Measurements from ENCODE around the gene STYX.

The STYX gene

DNA sequence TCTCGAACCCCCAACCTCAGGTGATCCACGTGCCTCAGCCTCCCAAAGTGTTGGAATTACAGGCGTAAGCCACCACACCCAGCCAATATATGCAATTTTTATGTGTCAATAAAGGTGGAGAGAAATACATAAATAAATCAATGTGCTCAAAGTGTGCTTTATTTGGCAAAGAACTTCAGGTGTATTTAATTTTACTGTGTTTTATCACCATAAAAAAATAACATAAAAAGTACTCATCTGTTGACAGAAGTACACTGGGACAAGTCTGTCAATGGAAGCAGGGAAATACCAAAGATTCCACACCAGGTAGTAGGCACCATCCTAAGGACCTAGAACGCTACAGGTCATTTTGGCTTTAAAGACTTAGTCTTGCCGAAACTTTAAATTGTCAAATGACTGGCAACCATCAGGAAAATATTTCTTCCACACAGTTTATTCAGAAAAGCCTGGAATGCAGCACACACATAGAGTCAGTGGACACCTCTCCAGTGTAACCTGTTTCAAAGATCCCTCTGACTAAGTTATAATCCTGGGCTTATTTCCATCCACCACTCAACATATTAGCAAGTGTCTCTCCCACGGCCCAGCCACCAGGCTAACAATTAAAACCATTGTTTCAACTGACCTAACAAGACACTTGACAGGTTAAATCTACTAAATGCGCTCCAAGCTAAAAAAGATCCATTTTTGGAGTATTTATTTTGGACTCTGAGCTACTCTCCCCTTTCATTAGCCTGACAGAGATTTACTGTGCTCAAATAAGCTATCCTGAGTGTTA lies 38.8 kb upstream of the STYX start:
- H2BK15ac ChIP-seq (ENCODE audit: low read depth, poor library complexity, severe bottlenecking) = no peak overlapping the region

DNA sequence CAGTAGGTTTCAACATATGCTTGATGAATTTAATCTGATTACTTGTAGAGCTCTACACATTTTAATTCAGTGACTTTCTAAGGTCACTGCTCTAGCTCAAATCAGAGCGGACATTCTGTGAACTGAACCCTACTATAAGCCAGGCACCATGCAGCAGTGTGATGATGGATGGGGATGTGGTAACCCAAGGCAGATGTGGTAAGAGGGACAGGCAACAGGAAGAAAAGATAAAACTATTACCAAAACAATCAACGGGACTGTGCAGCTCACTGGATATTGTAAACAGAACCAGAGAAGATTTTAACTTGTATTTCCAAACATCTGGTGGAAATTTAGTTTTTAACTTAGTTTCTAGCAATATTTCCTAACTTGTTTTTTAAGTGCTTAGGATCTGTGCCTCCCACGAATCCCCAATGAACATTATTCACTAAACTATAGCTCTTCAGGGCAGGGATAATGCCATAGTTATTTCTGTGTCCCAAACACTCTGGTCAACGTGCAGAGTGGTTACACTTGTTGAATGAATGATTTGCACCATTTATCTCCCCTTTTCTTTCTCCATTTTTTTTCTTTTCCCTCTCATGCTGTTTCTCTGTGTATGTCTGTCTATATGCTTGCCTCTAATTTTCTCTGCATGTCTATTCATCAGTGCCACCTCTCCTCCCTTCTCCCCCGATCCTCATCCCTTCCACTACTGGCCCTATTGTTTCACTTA lies 37.6 kb upstream of the STYX start:
- Histone ChIP-seq H2BK12ac (ENCODE audit: low read length in 2 of 2) (no peak overlapping the region), H2BK120ac (ENCODE audit: low read depth, low read length) (no peak overlapping the region), H2BK5ac (ENCODE audit: low read depth, low read length, poor library complexity, severe bottlenecking) (no peak overlapping the region), H3K36me3 (ENCODE audit: control insufficient read depth in 1 of 2, insufficient read depth in 2 of 2, low read depth in 1 of 2, low read length in 2 of 2) (no peaks in the 10 kb centered on the region), H2AFZ (ENCODE audit: low read depth, low read length) (no peak overlapping the region), H4K8ac (ENCODE audit: low read length) (no peak overlapping the region), H3K9ac (ENCODE audit: low read length) (peak overlapping the region; percentile 46), H3K4me3 (ENCODE audit: insufficient read depth in 1 of 2, low read depth in 1 of 2, low read length in 2 of 2) (peak overlapping the region in 1 of 2 experiments; percentile 47), H3K4me2 (ENCODE audit: low read length, poor library complexity, severe bottlenecking) (no peak overlapping the region), H3K23ac (ENCODE audit: low read length in 2 of 2) (no peak overlapping the region), H3K27ac (ENCODE audit: low read length, poor library complexity, severe bottlenecking) (no peak overlapping the region), H3K18ac (ENCODE audit: low read depth in 1 of 2, low read length in 2 of 2) (no peak overlapping the region), H3K4ac (ENCODE audit: low read depth in 1 of 2, low read length in 2 of 2) (no peak overlapping the region), H2AK5ac (ENCODE audit: low read length, severe bottlenecking) (peak overlapping the region; percentile 66), H4K91ac (ENCODE audit: low read length) (no peak overlapping the region), H3K27me3 (ENCODE audit: control insufficient read depth in 1 of 2, insufficient read depth in 1 of 2, low read length in 2 of 2) (no peaks in the 10 kb centered on the region), H3K79me1 (replicated peaks; ENCODE audit: low read length, poor library complexity, severe bottlenecking) (peaks cover 9% of the 10 kb centered on the region), H2BK15ac (ENCODE audit: low read depth, poor library complexity, severe bottlenecking) (no peak overlapping the region), H3K9me3 (ENCODE audit: control insufficient read depth, low read length) (no peaks in the 10 kb centered on the region), H3K14ac (ENCODE audit: low read length in 2 of 2) (no peak overlapping the region), H3K4me1 (ENCODE audit: control insufficient read depth, insufficient read depth, low read depth, low read length) (peaks cover 4% of the 10 kb centered on the region)
- 56% methylated on average over 2 of the region's 5 CpGs for WGBS
- peak; percentile 84 for DNase-seq

More for the DNA sequence above, 38.8 kb upstream of the STYX start:
- H3K36me3 ChIP-seq (ENCODE audit: control insufficient read depth in 1 of 2, insufficient read depth in 2 of 2, low read depth in 1 of 2, low read length in 2 of 2) = no peaks in the 10 kb centered on the region
- no peak overlapping the region for H3K14ac ChIP-seq (ENCODE audit: low read length in 2 of 2)
- no peaks in the 10 kb centered on the region for H3K27me3 ChIP-seq (ENCODE audit: control insufficient read depth in 1 of 2, insufficient read depth in 1 of 2, low read length in 2 of 2)
- no peak overlapping the region for H4K91ac ChIP-seq (ENCODE audit: low read length)
- no peak overlapping the region for H2BK5ac ChIP-seq (ENCODE audit: low read depth, low read length, poor library complexity, severe bottlenecking)
- H3K79me1 ChIP-seq (replicated peaks; ENCODE audit: low read length, poor library complexity, severe bottlenecking) = peaks cover 14% of the 10 kb centered on the region
- H2AK5ac ChIP-seq (ENCODE audit: low read length, severe bottlenecking) = no peak overlapping the region
- H3K4me1 ChIP-seq (ENCODE audit: control insufficient read depth, insufficient read depth, low read depth, low read length) = peaks cover 4% of the 10 kb centered on the region
- no peak overlapping the region for H2BK12ac ChIP-seq (ENCODE audit: low read length in 2 of 2)
- no peaks in the 10 kb centered on the region for H3K9me3 ChIP-seq (ENCODE audit: control insufficient read depth, low read length)
- H3K9ac ChIP-seq (ENCODE audit: low read length) = no peak overlapping the region
- H4K8ac ChIP-seq (ENCODE audit: low read length) = no peak overlapping the region
- WGBS = 86% methylated on average over 4 of the region's 7 CpGs
- no peak overlapping the region for H3K18ac ChIP-seq (ENCODE audit: low read depth in 1 of 2, low read length in 2 of 2)
- no peak overlapping the region for H3K23ac ChIP-seq (ENCODE audit: low read length in 2 of 2)
- no peak overlapping the region for H3K4ac ChIP-seq (ENCODE audit: low read depth in 1 of 2, low read length in 2 of 2)
- H3K27ac ChIP-seq (ENCODE audit: low read length, poor library complexity, severe bottlenecking) = no peak overlapping the region
- H2AFZ ChIP-seq (ENCODE audit: low read depth, low read length) = no peak overlapping the region
- H3K4me2 ChIP-seq (ENCODE audit: low read length, poor library complexity, severe bottlenecking) = no peak overlapping the region
- DNase-seq = no peak
- no peak overlapping the region for H3K4me3 ChIP-seq (ENCODE audit: insufficient read depth in 1 of 2, low read depth in 1 of 2, low read length in 2 of 2)
- no peak overlapping the region for H2BK120ac ChIP-seq (ENCODE audit: low read depth, low read length)

DNA sequence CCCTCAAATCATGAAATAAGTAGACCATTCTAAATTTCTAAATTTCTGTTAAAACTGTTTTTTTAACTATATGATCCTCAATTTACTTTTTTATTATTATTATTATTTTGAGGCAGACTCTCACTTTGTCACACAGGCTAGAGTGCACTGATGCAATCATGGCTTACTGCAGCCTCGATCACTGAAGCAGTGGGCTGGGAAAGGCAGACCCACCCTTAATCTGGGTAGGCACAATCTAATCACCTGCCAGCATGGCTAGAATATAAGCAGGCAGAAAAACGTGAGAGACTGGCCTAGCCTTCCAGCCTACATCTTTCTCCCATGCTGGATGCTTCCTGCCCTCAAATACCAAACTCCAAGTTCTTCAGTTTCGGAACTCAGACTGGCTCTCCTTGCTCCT lies 36.9 kb upstream of the STYX start:
- no peak overlapping the region for H3K23ac ChIP-seq (ENCODE audit: low read length in 2 of 2)
- H2BK15ac ChIP-seq (ENCODE audit: low read depth, poor library complexity, severe bottlenecking) = no peak overlapping the region
- no peak overlapping the region for H2BK12ac ChIP-seq (ENCODE audit: low read length in 2 of 2)
- no peaks in the 10 kb centered on the region for H3K27me3 ChIP-seq (ENCODE audit: control insufficient read depth in 1 of 2, insufficient read depth in 1 of 2, low read length in 2 of 2)
- no peak overlapping the region for H4K91ac ChIP-seq (ENCODE audit: low read length)
- H2AK5ac ChIP-seq (ENCODE audit: low read length, severe bottlenecking) = no peak overlapping the region
- no peak overlapping the region for H3K4me2 ChIP-seq (ENCODE audit: low read length, poor library complexity, severe bottlenecking)
- peak overlapping the region in 1 of 2 experiments; percentile 47 for H3K4me3 ChIP-seq (ENCODE audit: insufficient read depth in 1 of 2, low read depth in 1 of 2, low read length in 2 of 2)
- H3K27ac ChIP-seq (ENCODE audit: low read length, poor library complexity, severe bottlenecking) = no peak overlapping the region
- DNase-seq = no peak
- no peak overlapping the region for H2BK5ac ChIP-seq (ENCODE audit: low read depth, low read length, poor library complexity, severe bottlenecking)
- 85% methylated on average over 3 of the region's 3 CpGs for WGBS
- H3K14ac ChIP-seq (ENCODE audit: low read length in 2 of 2) = no peak overlapping the region
- no peaks in the 10 kb centered on the region for H3K9me3 ChIP-seq (ENCODE audit: control insufficient read depth, low read length)
- H4K8ac ChIP-seq (ENCODE audit: low read length) = no peak overlapping the region
- H3K36me3 ChIP-seq (ENCODE audit: control insufficient read depth in 1 of 2, insufficient read depth in 2 of 2, low read depth in 1 of 2, low read length in 2 of 2) = no peaks in the 10 kb centered on the region
- peaks cover 4% of the 10 kb centered on the region for H3K4me1 ChIP-seq (ENCODE audit: control insufficient read depth, insufficient read depth, low read depth, low read length)
- no peak overlapping the region for H2BK120ac ChIP-seq (ENCODE audit: low read depth, low read length)
- H3K79me1 ChIP-seq (replicated peaks; ENCODE audit: low read length, poor library complexity, severe bottlenecking) = peaks cover 5% of the 10 kb centered on the region
- no peak overlapping the region for H2AFZ ChIP-seq (ENCODE audit: low read depth, low read length)
- no peak overlapping the region for H3K4ac ChIP-seq (ENCODE audit: low read depth in 1 of 2, low read length in 2 of 2)
- no peak overlapping the region for H3K18ac ChIP-seq (ENCODE audit: low read depth in 1 of 2, low read length in 2 of 2)
- H3K9ac ChIP-seq (ENCODE audit: low read length) = peak overlapping the region; percentile 96

DNA sequence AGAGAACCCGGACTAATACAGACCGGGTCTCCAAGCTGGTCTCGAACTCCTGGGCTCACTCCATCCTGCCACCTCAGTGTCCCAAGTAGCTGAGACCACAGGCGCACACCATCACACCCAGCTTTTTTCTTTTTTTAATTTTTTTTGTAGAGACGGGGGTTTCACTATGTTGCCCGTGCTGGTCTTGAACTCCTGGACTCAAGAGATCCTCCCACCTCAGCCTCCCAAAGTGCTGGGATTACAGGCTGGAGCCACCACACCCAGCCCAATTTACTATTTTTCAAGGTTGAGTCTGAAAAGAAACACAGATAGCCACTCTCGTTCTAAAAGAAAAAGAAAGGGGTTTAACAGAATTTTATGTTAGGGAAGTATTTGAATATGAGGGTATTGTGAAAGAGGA lies 36.4 kb upstream of the STYX start:
- H3K4ac ChIP-seq (ENCODE audit: low read depth in 1 of 2, low read length in 2 of 2) = no peak overlapping the region
- peak overlapping the region; percentile 96 for H3K9ac ChIP-seq (ENCODE audit: low read length)
- H4K91ac ChIP-seq (ENCODE audit: low read length) = no peak overlapping the region
- H3K14ac ChIP-seq (ENCODE audit: low read length in 2 of 2) = no peak overlapping the region
- no peak overlapping the region for H3K23ac ChIP-seq (ENCODE audit: low read length in 2 of 2)
- no peaks in the 10 kb centered on the region for H3K27me3 ChIP-seq (ENCODE audit: control insufficient read depth in 1 of 2, insufficient read depth in 1 of 2, low read length in 2 of 2)
- DNase-seq = no peak
- H3K9me3 ChIP-seq (ENCODE audit: control insufficient read depth, low read length) = no peaks in the 10 kb centered on the region
- peaks cover 4% of the 10 kb centered on the region for H3K4me1 ChIP-seq (ENCODE audit: control insufficient read depth, insufficient read depth, low read depth, low read length)
- no peak overlapping the region for H3K18ac ChIP-seq (ENCODE audit: low read depth in 1 of 2, low read length in 2 of 2)
- H2BK12ac ChIP-seq (ENCODE audit: low read length in 2 of 2) = no peak overlapping the region
- no peaks in the 10 kb centered on the region for H3K36me3 ChIP-seq (ENCODE audit: control insufficient read depth in 1 of 2, insufficient read depth in 2 of 2, low read depth in 1 of 2, low read length in 2 of 2)
- H3K4me3 ChIP-seq (ENCODE audit: insufficient read depth in 1 of 2, low read depth in 1 of 2, low read length in 2 of 2) = peak overlapping the region in 1 of 2 experiments; percentile 99
- H3K27ac ChIP-seq (ENCODE audit: low read length, poor library complexity, severe bottlenecking) = no peak overlapping the region
- no peak overlapping the region for H2AK5ac ChIP-seq (ENCODE audit: low read length, severe bottlenecking)
- H2AFZ ChIP-seq (ENCODE audit: low read depth, low read length) = no peak overlapping the region
- no peak overlapping the region for H4K8ac ChIP-seq (ENCODE audit: low read length)
- no peak overlapping the region for H3K4me2 ChIP-seq (ENCODE audit: low read length, poor library complexity, severe bottlenecking)
- H2BK120ac ChIP-seq (ENCODE audit: low read depth, low read length) = no peak overlapping the region
- WGBS = 98% methylated on average over 7 of the region's 7 CpGs
- peaks cover 5% of the 10 kb centered on the region for H3K79me1 ChIP-seq (replicated peaks; ENCODE audit: low read length, poor library complexity, severe bottlenecking)
- H2BK15ac ChIP-seq (ENCODE audit: low read depth, poor library complexity, severe bottlenecking) = no peak overlapping the region
- H2BK5ac ChIP-seq (ENCODE audit: low read depth, low read length, poor library complexity, severe bottlenecking) = no peak overlapping the region
